ENCODE results near the gene SRGN. TPM values are rescaled to one million over a fixed set of nuclear protein-coding genes. Genes with fewer than 3 reads are reported as not detected.

The SRGN gene
- total RNA-seq, 4 donors from 2014 or later: 17.2 to 24.9 (median 21.2) TPM

- WGBS: 67% methylated on average over 1 of the region's 1 CpG
- no peaks in the 10 kb centered on the region for H3K27me3 ChIP-seq
- no peak for TF ChIP-seq POLR2AphosphoS5 (IDR thresholded peaks at IDR 0.05)
- no peak for TF ChIP-seq EP300 (IDR thresholded peaks at IDR 0.05)
- TF ChIP-seq POLR2A (IDR thresholded peaks at IDR 0.05): no peak
- no peak for TF ChIP-seq CTCF (IDR thresholded peaks at IDR 0.05)
These were observed 32.0 kb downstream of the SRGN start for GRCh38 chr10:69119896-69120295.

GRCh38 chr10:69123306-69123746, 35.4 kb downstream of the SRGN start:
- 0% methylated on average over 16 of the region's 16 CpGs for WGBS
- TF ChIP-seq EP300 (IDR thresholded peaks at IDR 0.05): no peak
- no peak for TF ChIP-seq POLR2A (IDR thresholded peaks at IDR 0.05)
- no peak for TF ChIP-seq CTCF (IDR thresholded peaks at IDR 0.05)
- no peak for TF ChIP-seq POLR2AphosphoS5 (IDR thresholded peaks at IDR 0.05)
- no peak for DNase-seq (ENCODE audit: low spot score in 2 of 2)
- peak overlapping the region; percentile 99 for H3K27ac ChIP-seq
- H3K9me3 ChIP-seq: no peaks in the 10 kb centered on the region
- peaks cover 19% of the 10 kb centered on the region for H3K4me1 ChIP-seq
- no peaks in the 10 kb centered on the region for H3K27me3 ChIP-seq
- H3K36me3 ChIP-seq: no peaks in the 10 kb centered on the region
- peak overlapping the region; percentile 98 for H3K4me3 ChIP-seq

More at GRCh38 chr10:69119896-69120295, 32.0 kb downstream of the SRGN start:
- H3K27ac ChIP-seq: no peak overlapping the region
- no peak overlapping the region for H3K4me3 ChIP-seq
- no peaks in the 10 kb centered on the region for H3K9me3 ChIP-seq
- peaks cover 5% of the 10 kb centered on the region for H3K4me1 ChIP-seq
- H3K36me3 ChIP-seq: no peaks in the 10 kb centered on the region
- DNase-seq (ENCODE audit: low spot score in 2 of 2): no peak

GRCh38 chr10:69123747-69124562, 36.1 kb downstream of the SRGN start, which contains the start of gene VPS26A:
TSS of gene VPS26A (plus strand) at chr10:69124178. CDS start at chr10:69124278, 100 bp downstream.
- H3K4me3 ChIP-seq: peak within 1 kb of the TSS; percentile 98
- TF ChIP-seq EP300 (IDR thresholded peaks at IDR 0.05) (no peak), POLR2AphosphoS5 (IDR thresholded peaks at IDR 0.05) (peak; percentile 35 to 83 (median 65)), POLR2A (IDR thresholded peaks at IDR 0.05) (peak; percentile 64 to 79), CTCF (IDR thresholded peaks at IDR 0.05) (no peak)
- under 1% methylated on average over 43 of the region's 82 CpGs for WGBS
- no peaks in the 10 kb centered on the region for H3K9me3 ChIP-seq
- peak within 1 kb of the TSS; percentile 99 for H3K27ac ChIP-seq
- peak; percentile 99 to 100 for DNase-seq (ENCODE audit: low spot score in 2 of 2)
- peaks cover 20% of the 10 kb centered on the region for H3K4me1 ChIP-seq
- no peaks in the 10 kb centered on the region for H3K27me3 ChIP-seq
- H3K36me3 ChIP-seq: no peaks in the 10 kb centered on the region

GRCh38 chr10:69124563-69125268, 36.8 kb downstream of the SRGN start:
- H3K4me3 ChIP-seq: peak overlapping the region; percentile 98
- WGBS: under 1% methylated on average over 20 of the region's 26 CpGs
- H3K27ac ChIP-seq: peak overlapping the region; percentile 99
- TF ChIP-seq POLR2A (IDR thresholded peaks at IDR 0.05) (no peak), EP300 (IDR thresholded peaks at IDR 0.05) (no peak), CTCF (IDR thresholded peaks at IDR 0.05) (no peak)
- no peaks in the 10 kb centered on the region for H3K27me3 ChIP-seq
- peaks cover 28% of the 10 kb centered on the region for H3K4me1 ChIP-seq
- H3K36me3 ChIP-seq: no peaks in the 10 kb centered on the region
- no peaks in the 10 kb centered on the region for H3K9me3 ChIP-seq
- no peak for DNase-seq (ENCODE audit: low spot score in 2 of 2)

GRCh38 chr10:69125554-69125953, 37.7 kb downstream of the SRGN start:
- Histone ChIP-seq H3K36me3 (no peaks in the 10 kb centered on the region), H3K27me3 (no peaks in the 10 kb centered on the region), H3K4me3 (peak overlapping the region; percentile 98), H3K27ac (no peak overlapping the region), H3K9me3 (no peaks in the 10 kb centered on the region), H3K4me1 (peaks cover 35% of the 10 kb centered on the region)
- WGBS: 46% methylated on average over 1 of the region's 1 CpG
- TF ChIP-seq POLR2AphosphoS5 (IDR thresholded peaks at IDR 0.05) (no peak), EP300 (IDR thresholded peaks at IDR 0.05) (no peak), CTCF (IDR thresholded peaks at IDR 0.05) (no peak), POLR2A (IDR thresholded peaks at IDR 0.05) (no peak)
- DNase-seq (ENCODE audit: low spot score in 2 of 2): no peak

Data from suprapubic skin (tissue), 4 donors.